ENCODE results near the gene UBXN7. TPM values are rescaled to one million over a fixed set of nuclear protein-coding genes. Genes with fewer than 3 reads are reported as not detected.
A peak's percentile ranks its signal among the peaks of the same experiment; 100 is the strongest.
"Not testable (repeated sequence)": the region's sequence is repeated elsewhere in the genome, so short reads cannot be mapped to it uniquely, and the experiment has no call there.

Gene UBXN7
- total and polyA plus RNA-seq, 2 experiments from 2014 or later = 13.9 to 40.2 TPM

- Histone ChIP-seq H3K4me2 (ENCODE audit: unreplicated experiment) (no peak overlapping the region), H3K27me3 (replicated peaks; ENCODE audit: insufficient read depth) (no peaks in the 10 kb centered on the region), H3K9me3 (ENCODE audit: low read depth) (no peaks in the 10 kb centered on the region), H3K79me2 (ENCODE audit: insufficient read depth) (no peaks in the 10 kb centered on the region), H3K4me1 (ENCODE audit: insufficient read depth) (peaks cover 10% of the 10 kb centered on the region), H3K27ac (peak overlapping the region; percentile 55), H3K4me3 (no peak overlapping the region), H2AFZ (no peak overlapping the region), H3F3A (ENCODE audit: insufficient read depth) (peaks cover 6% of the 10 kb centered on the region; the same call in 1 of the 2 replicates), H3K9ac (no peak overlapping the region), H3K9me2 (ENCODE audit: insufficient read depth) (no peaks in the 10 kb centered on the region), H3K36me3 (ENCODE audit: low read depth) (no peaks in the 10 kb centered on the region), H4K20me1 (ENCODE audit: insufficient read depth) (no peaks in the 10 kb centered on the region)
- in situ Hi-C loops (cut with MboI) = no loop called here
- no peak for TF ChIP-seq EZH2phosphoT487 (IDR thresholded peaks at IDR 0.05; ENCODE audit: insufficient read depth, low read depth)
- TF ChIP-seq EZH2 (IDR thresholded peaks at IDR 0.05; ENCODE audit: insufficient read depth, poor library complexity, severe bottlenecking) = no peak
- peak; percentile 85 for DNase-seq
- WGBS, 2 experiments (ENCODE audit: low coverage in 1 of 2, low lambda C conversion rate in 2 of 2, missing lambda C conversion rate in 2 of 2) = 42 to 50% methylated on average over 6 of the region's 6 CpGs
Observed at GRCh38 chr3:196454935-196455334, 22.7 kb upstream of the UBXN7 start.

- H2AFZ ChIP-seq; H3K79me2 ChIP-seq (ENCODE audit: insufficient read depth); H4K20me1 ChIP-seq (ENCODE audit: insufficient read depth); H3K4me2 ChIP-seq (ENCODE audit: unreplicated experiment); H3K9ac ChIP-seq; H3K36me3 ChIP-seq (ENCODE audit: low read depth); H3K4me3 ChIP-seq; H3K9me2 ChIP-seq (ENCODE audit: insufficient read depth); H3K9me3 ChIP-seq (ENCODE audit: low read depth); in situ Hi-C loops (cut with MboI); DNase-seq; H3K27me3 ChIP-seq (replicated peaks; ENCODE audit: insufficient read depth); H3K27ac ChIP-seq: not testable (repeated sequence)
- 92 to 100% methylated on average over 3 to 7 of the region's 7 CpGs for WGBS, 2 experiments (ENCODE audit: low coverage in 1 of 2, low lambda C conversion rate in 2 of 2, missing lambda C conversion rate in 2 of 2)
- Histone ChIP-seq H3F3A (ENCODE audit: insufficient read depth) (peaks cover 18% of the 10 kb centered on the region), H3K4me1 (ENCODE audit: insufficient read depth) (peaks cover 11% of the 10 kb centered on the region)
Observed at GRCh38 chr3:196445391-196445790, 13.2 kb upstream of the UBXN7 start.

- in situ Hi-C loops (cut with MboI) = no loop called here
- H3K79me2 ChIP-seq (ENCODE audit: insufficient read depth) = no peaks in the 10 kb centered on the region
- H3K9ac ChIP-seq = no peak overlapping the region
- H2AFZ ChIP-seq = no peak overlapping the region
- no peaks in the 10 kb centered on the region for H3K27me3 ChIP-seq (replicated peaks; ENCODE audit: insufficient read depth)
- no peaks in the 10 kb centered on the region for H3K9me2 ChIP-seq (ENCODE audit: insufficient read depth)
- WGBS, 2 experiments (ENCODE audit: low coverage in 1 of 2, low lambda C conversion rate in 2 of 2, missing lambda C conversion rate in 2 of 2) = 83 to 96% methylated on average over 2 of the region's 2 CpGs
- TF ChIP-seq EZH2 (IDR thresholded peaks at IDR 0.05; ENCODE audit: insufficient read depth, poor library complexity, severe bottlenecking) (no peak), EZH2phosphoT487 (IDR thresholded peaks at IDR 0.05; ENCODE audit: insufficient read depth, low read depth) (no peak)
- H3K4me2 ChIP-seq (ENCODE audit: unreplicated experiment) = no peak overlapping the region
- DNase-seq = no peak
- peaks cover 26% of the 10 kb centered on the region for H3F3A ChIP-seq (ENCODE audit: insufficient read depth)
- no peaks in the 10 kb centered on the region for H3K9me3 ChIP-seq (ENCODE audit: low read depth)
- no peak overlapping the region for H3K4me3 ChIP-seq
- H4K20me1 ChIP-seq (ENCODE audit: insufficient read depth) = no peaks in the 10 kb centered on the region
- no peaks in the 10 kb centered on the region for H3K36me3 ChIP-seq (ENCODE audit: low read depth)
- H3K27ac ChIP-seq = no peak overlapping the region
- H3K4me1 ChIP-seq (ENCODE audit: insufficient read depth) = peaks cover 20% of the 10 kb centered on the region
Observed at GRCh38 chr3:196444500-196444894, 12.3 kb upstream of the UBXN7 start.

GRCh38 chr3:196440696-196441095, 8.5 kb upstream of the UBXN7 start:
- DNase-seq = peak; percentile 72
- Histone ChIP-seq H2AFZ (no peak overlapping the region), H3K4me1 (ENCODE audit: insufficient read depth) (peaks cover 24% of the 10 kb centered on the region), H3K9ac (peak overlapping the region; percentile 14; the same call in 1 of the 2 replicates), H3K27ac (peak overlapping the region; percentile 55), H3K4me3 (no peak overlapping the region), H3K79me2 (ENCODE audit: insufficient read depth) (no peaks in the 10 kb centered on the region), H3K9me2 (ENCODE audit: insufficient read depth) (no peaks in the 10 kb centered on the region), H3F3A (ENCODE audit: insufficient read depth) (peaks cover 30% of the 10 kb centered on the region), H4K20me1 (ENCODE audit: insufficient read depth) (no peaks in the 10 kb centered on the region), H3K9me3 (ENCODE audit: low read depth) (no peaks in the 10 kb centered on the region), H3K27me3 (replicated peaks; ENCODE audit: insufficient read depth) (no peaks in the 10 kb centered on the region), H3K4me2 (ENCODE audit: unreplicated experiment) (no peak overlapping the region), H3K36me3 (ENCODE audit: low read depth) (no peaks in the 10 kb centered on the region)
- WGBS, 2 experiments (ENCODE audit: low coverage in 1 of 2, low lambda C conversion rate in 2 of 2, missing lambda C conversion rate in 2 of 2) = 43 to 61% methylated on average over 3 of the region's 3 CpGs
- in situ Hi-C loops (cut with MboI) = no loop called here
- no peak for TF ChIP-seq EZH2 (IDR thresholded peaks at IDR 0.05; ENCODE audit: insufficient read depth, poor library complexity, severe bottlenecking)
- no peak for TF ChIP-seq EZH2phosphoT487 (IDR thresholded peaks at IDR 0.05; ENCODE audit: insufficient read depth, low read depth)

GRCh38 chr3:196440041-196440537, 7.9 kb upstream of the UBXN7 start:
- Histone ChIP-seq H3K4me3 (no peak overlapping the region), H3K9ac (peak overlapping the region; percentile 14; the same call in 1 of the 2 replicates), H4K20me1 (ENCODE audit: insufficient read depth) (no peaks in the 10 kb centered on the region), H3K36me3 (ENCODE audit: low read depth) (no peaks in the 10 kb centered on the region), H3K79me2 (ENCODE audit: insufficient read depth) (no peaks in the 10 kb centered on the region), H3F3A (ENCODE audit: insufficient read depth) (peaks cover 27% of the 10 kb centered on the region), H2AFZ (no peak overlapping the region), H3K9me2 (ENCODE audit: insufficient read depth) (no peaks in the 10 kb centered on the region), H3K27ac (peak overlapping the region; percentile 55), H3K4me1 (ENCODE audit: insufficient read depth) (peaks cover 24% of the 10 kb centered on the region), H3K9me3 (ENCODE audit: low read depth) (no peaks in the 10 kb centered on the region), H3K4me2 (ENCODE audit: unreplicated experiment) (peak overlapping the region; percentile 34), H3K27me3 (replicated peaks; ENCODE audit: insufficient read depth) (no peaks in the 10 kb centered on the region)
- DNase-seq = peak; percentile 88
- in situ Hi-C loops (cut with MboI) = no loop called here
- WGBS, 2 experiments (ENCODE audit: low coverage in 1 of 2, low lambda C conversion rate in 2 of 2, missing lambda C conversion rate in 2 of 2) = 36% methylated on average over 6 of the region's 6 CpGs
- TF ChIP-seq EZH2 (IDR thresholded peaks at IDR 0.05; ENCODE audit: insufficient read depth, poor library complexity, severe bottlenecking) (no peak), EZH2phosphoT487 (IDR thresholded peaks at IDR 0.05; ENCODE audit: insufficient read depth, low read depth) (no peak)

All from GM23248 (cell line).